ENCODE measurements around the gene KRT26. TPM values are rescaled to one million over a fixed set of nuclear protein-coding genes. Genes with fewer than 3 reads are reported as not detected.
A peak's percentile ranks its signal among the peaks of the same experiment; 100 is the strongest.

Gene KRT26
- total RNA-seq, 4 donors from 2014 or later = not detected

- intact Hi-C loops (cut with DNase I; ENCODE audit: low total_unique reads) = no loop called here
- no peak for DNase-seq
- no peak for TF ChIP-seq POLR2A (IDR thresholded peaks at IDR 0.05)
- TF ChIP-seq, protein P1, sequence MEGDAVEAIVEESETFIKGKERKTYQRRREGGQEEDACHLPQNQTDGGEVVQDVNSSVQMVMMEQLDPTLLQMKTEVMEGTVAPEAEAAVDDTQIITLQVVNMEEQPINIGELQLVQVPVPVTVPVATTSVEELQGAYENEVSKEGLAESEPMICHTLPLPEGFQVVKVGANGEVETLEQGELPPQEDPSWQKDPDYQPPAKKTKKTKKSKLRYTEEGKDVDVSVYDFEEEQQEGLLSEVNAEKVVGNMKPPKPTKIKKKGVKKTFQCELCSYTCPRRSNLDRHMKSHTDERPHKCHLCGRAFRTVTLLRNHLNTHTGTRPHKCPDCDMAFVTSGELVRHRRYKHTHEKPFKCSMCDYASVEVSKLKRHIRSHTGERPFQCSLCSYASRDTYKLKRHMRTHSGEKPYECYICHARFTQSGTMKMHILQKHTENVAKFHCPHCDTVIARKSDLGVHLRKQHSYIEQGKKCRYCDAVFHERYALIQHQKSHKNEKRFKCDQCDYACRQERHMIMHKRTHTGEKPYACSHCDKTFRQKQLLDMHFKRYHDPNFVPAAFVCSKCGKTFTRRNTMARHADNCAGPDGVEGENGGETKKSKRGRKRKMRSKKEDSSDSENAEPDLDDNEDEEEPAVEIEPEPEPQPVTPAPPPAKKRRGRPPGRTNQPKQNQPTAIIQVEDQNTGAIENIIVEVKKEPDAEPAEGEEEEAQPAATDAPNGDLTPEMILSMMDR (IDR thresholded peaks at IDR 0.05) = no peak
- Histone ChIP-seq H3K4me3 (no peak overlapping the region), H3K36me3 (no peaks in the 10 kb centered on the region), H3K9me3 (no peaks in the 10 kb centered on the region), H3K27ac (no peak overlapping the region), H3K4me1 (peaks cover 0 to under 1% of the 10 kb centered on the region in 2 donors), H3K27me3 (peaks cover 0 to 5% of the 10 kb centered on the region in 2 donors)
Measured at GRCh38 chr17:40812639-40813038, 40.6 kb upstream of the KRT26 start.

DNA sequence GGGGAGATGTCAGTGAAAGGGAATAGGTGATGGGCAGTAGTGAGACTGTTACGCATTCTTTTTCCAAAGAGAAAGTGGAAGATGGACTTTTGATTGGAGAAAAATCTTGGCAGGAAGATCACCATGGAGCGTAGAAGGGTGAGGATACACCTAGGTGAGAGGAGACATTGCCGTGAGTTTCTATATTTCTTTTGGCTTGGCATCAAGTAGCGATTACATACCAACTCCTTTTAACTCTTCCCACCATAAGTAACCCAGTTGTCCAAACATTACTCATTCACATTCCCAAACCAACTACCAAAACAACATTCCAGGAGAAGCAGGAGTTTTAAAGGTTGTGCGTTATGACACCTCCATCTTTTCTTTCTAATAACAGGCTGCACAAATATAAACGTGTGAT lies 38.5 kb upstream of the KRT26 start:
- DNase-seq = no peak
- no peak for TF ChIP-seq POLR2A (IDR thresholded peaks at IDR 0.05)
- TF ChIP-seq, protein P1 (IDR thresholded peaks at IDR 0.05) = no peak
- Histone ChIP-seq H3K27me3 (peaks cover 0 to 5% of the 10 kb centered on the region in 2 donors), H3K9me3 (no peaks in the 10 kb centered on the region), H3K4me1 (no peaks in the 10 kb centered on the region), H3K4me3 (no peak overlapping the region), H3K27ac (no peak overlapping the region), H3K36me3 (no peaks in the 10 kb centered on the region)
- intact Hi-C loops (cut with DNase I; ENCODE audit: low total_unique reads) = no loop called here

- no peak for TF ChIP-seq POLR2A (IDR thresholded peaks at IDR 0.05)
- TF ChIP-seq, protein P1 (IDR thresholded peaks at IDR 0.05) = no peak
- Histone ChIP-seq H3K9me3 (no peaks in the 10 kb centered on the region), H3K27me3 (peaks cover 0 to 5% of the 10 kb centered on the region in 2 donors)
Measured at GRCh38 chr17:40809721-40810421, 37.9 kb upstream of the KRT26 start.

DNA sequence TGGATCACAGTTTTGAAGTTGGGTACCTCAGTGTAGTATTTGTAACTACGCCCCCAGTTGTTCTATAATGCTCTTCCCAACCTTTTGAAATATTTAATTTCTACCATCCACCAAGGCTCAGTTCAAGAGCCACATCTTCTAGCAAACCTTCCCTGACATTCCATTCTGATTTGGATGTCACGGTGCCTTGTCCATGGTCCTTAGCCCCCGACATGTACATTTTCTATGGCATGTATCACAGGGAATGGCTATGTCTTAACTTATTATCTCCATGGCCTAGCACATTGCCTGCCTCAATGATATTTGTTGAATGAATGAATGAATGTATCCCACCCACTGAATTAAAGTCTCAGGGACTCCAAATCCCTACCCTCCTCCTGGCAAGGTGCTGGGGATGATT lies 34.1 kb upstream of the KRT26 start:
- Histone ChIP-seq H3K4me3 (no peak overlapping the region), H3K27ac (no peak overlapping the region), H3K9me3 (no peaks in the 10 kb centered on the region), H3K4me1 (peaks cover 0 to 4% of the 10 kb centered on the region in 2 donors), H3K36me3 (no peaks in the 10 kb centered on the region), H3K27me3 (no peaks in the 10 kb centered on the region)
- intact Hi-C loops (cut with DNase I; ENCODE audit: low total_unique reads) = loop anchor here (10.0 kb wide), 1 partner anchor 859 kb away; no protein-coding TSS in a partner anchor
- TF ChIP-seq, protein P1 (IDR thresholded peaks at IDR 0.05) = no peak
- TF ChIP-seq POLR2A (IDR thresholded peaks at IDR 0.05) = no peak
- DNase-seq = no peak

More at GRCh38 chr17:40809721-40810421, 37.9 kb upstream of the KRT26 start:
- no peak overlapping the region for H3K27ac ChIP-seq
- DNase-seq = no peak
- intact Hi-C loops (cut with DNase I; ENCODE audit: low total_unique reads) = loop anchor here (10.0 kb wide), 1 partner anchor 855 kb away; no protein-coding TSS in a partner anchor
- no peaks in the 10 kb centered on the region for H3K4me1 ChIP-seq
- no peaks in the 10 kb centered on the region for H3K36me3 ChIP-seq
- no peak overlapping the region for H3K4me3 ChIP-seq

GRCh38 chr17:40803617-40804082 lies 31.6 kb upstream of the KRT26 start:
- intact Hi-C loops (cut with DNase I; ENCODE audit: low total_unique reads) = loop anchor here (10.0 kb wide), 1 partner anchor 861 kb away; no protein-coding TSS in a partner anchor
- no peak overlapping the region for H3K4me3 ChIP-seq
- no peak overlapping the region for H3K27ac ChIP-seq
- H3K4me1 ChIP-seq = peaks cover 0 to 4% of the 10 kb centered on the region in 2 donors
- no peaks in the 10 kb centered on the region for H3K27me3 ChIP-seq
- no peaks in the 10 kb centered on the region for H3K36me3 ChIP-seq
- no peaks in the 10 kb centered on the region for H3K9me3 ChIP-seq
- TF ChIP-seq, protein P1 (IDR thresholded peaks at IDR 0.05) = peak; percentile 72 to 84 (median 78)
- TF ChIP-seq POLR2A (IDR thresholded peaks at IDR 0.05) = no peak
- peak; percentile 69 to 76 for DNase-seq

Measured in uterus (tissue), 4 donors.